ENCODE measurements around the gene NXT2.

GRCh38 chrX:109533005-109533404, 3.6 kb upstream of the NXT2 start:
- no peak for TF ChIP-seq CTCF (conservative IDR thresholded peaks at IDR 0.05 in 1 of 2, IDR thresholded peaks at IDR 0.05 in 1 of 2; ENCODE audit: extremely low read depth in 1 of 2, insufficient read depth in 1 of 2, low read depth in 1 of 2, low read length in 2 of 2)
- no peak for TF ChIP-seq EZH2 (IDR thresholded peaks at IDR 0.05; ENCODE audit: borderline replicate concordance, low read length)
